Stimulated activated CD8-positive, alpha-beta memory T cell treated with anti-CD3 and anti-CD28 coated beads, Interleukin-12 subunit alpha, Interleukin-12 subunit beta, amount 100 ng/mL, for 24 hours (primary cell): ENCODE measurements around the gene CYP4B1.
"Not testable (repeated sequence)": the region's sequence is repeated elsewhere in the genome, so short reads cannot be mapped to it uniquely, and the experiment has no call there.

ENCODE experiments used
- DNase-seq: peaks from one replicate; pipeline ENCODE4 v3.0.0-alpha.2; 2020; ENCODE audit errors: extremely low read depth

Gene CYP4B1

GRCh38 chr1:46798810-46799209, at the start of gene CYP4B1:
Gene CYP4B1, plus strand, starts transcription at chr1:46799046. Its CDS starts 36 bp downstream, at chr1:46799082.
- no peak for DNase-seq

GRCh38 chr1:46749404-46749803, 49.4 kb upstream of the CYP4B1 start:
- DNase-seq = no peak

- no peak for DNase-seq
Measured at GRCh38 chr1:46749921-46750404, 48.9 kb upstream of the CYP4B1 start.

- DNase-seq = no peak
Measured at GRCh38 chr1:46753985-46754384, 44.9 kb upstream of the CYP4B1 start.

- not testable (repeated sequence) for DNase-seq
Measured at GRCh38 chr1:46754707-46755106, 44.1 kb upstream of the CYP4B1 start.

- no peak for DNase-seq
Measured at GRCh38 chr1:46755121-46755520, 43.7 kb upstream of the CYP4B1 start.

- DNase-seq = no peak
Measured at GRCh38 chr1:46757247-46757955, 41.4 kb upstream of the CYP4B1 start.

- DNase-seq = no peak
Measured at GRCh38 chr1:46757956-46758528, 40.8 kb upstream of the CYP4B1 start.

- DNase-seq = no peak
Measured at GRCh38 chr1:46760558-46761166, 38.2 kb upstream of the CYP4B1 start.

GRCh38 chr1:46761740-46762139, 37.1 kb upstream of the CYP4B1 start:
- DNase-seq = no peak

- no peak for DNase-seq
Measured at GRCh38 chr1:46764402-46764801, 34.4 kb upstream of the CYP4B1 start.

- no peak for DNase-seq
Measured at GRCh38 chr1:46767649-46768282, 31.1 kb upstream of the CYP4B1 start.

- DNase-seq = no peak
Measured at GRCh38 chr1:46768445-46768844, 30.4 kb upstream of the CYP4B1 start.

- no peak for DNase-seq
Measured at GRCh38 chr1:46769028-46769740, 29.7 kb upstream of the CYP4B1 start.

GRCh38 chr1:46770541-46770940, 28.3 kb upstream of the CYP4B1 start:
- no peak for DNase-seq

- DNase-seq = no peak
Measured at GRCh38 chr1:46772571-46772970, 26.3 kb upstream of the CYP4B1 start.

GRCh38 chr1:46774297-46774696, 24.5 kb upstream of the CYP4B1 start:
- no peak for DNase-seq

- DNase-seq = not testable (repeated sequence)
Measured at GRCh38 chr1:46778456-46778855, 20.4 kb upstream of the CYP4B1 start.

GRCh38 chr1:46784666-46785065, 14.2 kb upstream of the CYP4B1 start:
- no peak for DNase-seq

- not testable (repeated sequence) for DNase-seq
Measured at GRCh38 chr1:46788634-46789033, 10.2 kb upstream of the CYP4B1 start.

- no peak for DNase-seq
Measured at GRCh38 chr1:46790446-46791101, 8.3 kb upstream of the CYP4B1 start.
